Adrenal gland (tissue), 5 donors: Measurements from ENCODE around the gene OSBPL2.

Experiments
- POLR2A ChIP-seq, 2 donors: fragments of 450-650 bp; IDR thresholded peaks; one replicate each; pipeline ENCODE4 v1.6.1; 2017; ENCODE audit warnings: antibody characterized with exemption in 2 of 2, mild to moderate bottlenecking in 2 of 2, moderate library complexity in 1 of 2
- TF ChIP-seq, protein P1 (sequence below), 6 experiments: fragments of 450-650 bp in 4 of 6; fragments of 200-600 bp in 2 of 6; sonication (generic) in 1 of 6; IDR thresholded peaks; 1 replicate in 5 of 6; 2 replicates in 1 of 6; pipeline versions ENCODE4 v1.5.1 to v1.8.0; 2016 to 2021; ENCODE audit warnings: antibody characterized with exemption in 6 of 6, mild to moderate bottlenecking in 2 of 6, moderate library complexity in 1 of 6
- donor health status: DM: no; HTN: no; CAD: no.

DNA sequence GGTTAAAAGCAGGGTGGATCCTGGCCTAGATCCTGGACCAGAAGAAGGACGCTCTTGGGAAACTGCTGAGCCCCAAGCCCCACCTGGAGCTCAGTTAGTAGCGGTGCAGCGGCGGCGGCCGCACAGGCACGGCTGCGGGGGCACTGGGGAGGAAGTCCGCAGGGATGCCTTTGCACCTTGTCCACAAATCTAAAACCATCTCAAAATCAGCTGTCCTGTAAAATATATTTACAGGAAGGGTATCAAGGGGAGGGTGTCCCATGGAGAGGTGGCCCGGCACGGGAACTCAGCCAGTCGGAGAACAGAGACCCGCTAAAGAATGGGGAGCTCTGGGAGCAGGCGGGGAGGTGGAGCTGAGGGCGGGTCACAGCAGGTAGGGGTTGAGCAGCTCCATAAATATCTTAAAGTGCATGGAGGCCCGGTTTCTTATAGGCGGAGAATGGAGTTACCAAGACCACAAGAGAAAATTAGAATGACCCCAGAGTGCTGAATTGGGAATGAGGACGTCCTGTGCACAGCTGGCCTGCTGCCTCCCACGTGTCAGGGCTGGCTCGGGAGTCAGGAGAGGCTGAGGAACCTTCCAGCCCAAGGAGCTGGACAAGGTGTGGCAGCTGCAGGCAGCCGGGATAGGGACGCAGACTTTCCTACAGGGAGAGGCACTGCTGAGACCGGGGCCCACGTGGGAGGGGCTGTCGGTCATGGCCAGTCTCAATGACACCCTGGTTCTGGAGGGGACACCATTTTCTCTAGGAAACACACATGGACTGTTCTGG, 47.5 kb upstream of the OSBPL2 start:
- TF ChIP-seq, protein P1, sequence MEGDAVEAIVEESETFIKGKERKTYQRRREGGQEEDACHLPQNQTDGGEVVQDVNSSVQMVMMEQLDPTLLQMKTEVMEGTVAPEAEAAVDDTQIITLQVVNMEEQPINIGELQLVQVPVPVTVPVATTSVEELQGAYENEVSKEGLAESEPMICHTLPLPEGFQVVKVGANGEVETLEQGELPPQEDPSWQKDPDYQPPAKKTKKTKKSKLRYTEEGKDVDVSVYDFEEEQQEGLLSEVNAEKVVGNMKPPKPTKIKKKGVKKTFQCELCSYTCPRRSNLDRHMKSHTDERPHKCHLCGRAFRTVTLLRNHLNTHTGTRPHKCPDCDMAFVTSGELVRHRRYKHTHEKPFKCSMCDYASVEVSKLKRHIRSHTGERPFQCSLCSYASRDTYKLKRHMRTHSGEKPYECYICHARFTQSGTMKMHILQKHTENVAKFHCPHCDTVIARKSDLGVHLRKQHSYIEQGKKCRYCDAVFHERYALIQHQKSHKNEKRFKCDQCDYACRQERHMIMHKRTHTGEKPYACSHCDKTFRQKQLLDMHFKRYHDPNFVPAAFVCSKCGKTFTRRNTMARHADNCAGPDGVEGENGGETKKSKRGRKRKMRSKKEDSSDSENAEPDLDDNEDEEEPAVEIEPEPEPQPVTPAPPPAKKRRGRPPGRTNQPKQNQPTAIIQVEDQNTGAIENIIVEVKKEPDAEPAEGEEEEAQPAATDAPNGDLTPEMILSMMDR (IDR thresholded peaks at IDR 0.05), result no peak
- TF ChIP-seq POLR2A (IDR thresholded peaks at IDR 0.05), result no peak
